ENCODE measurements around the gene PPIL1. TPM values are rescaled to one million over a fixed set of nuclear protein-coding genes. Genes with fewer than 3 reads are reported as not detected.

The PPIL1 gene
- total and polyA plus RNA-seq, 10 of the 15 experiments (the other 5 are each of a cell fraction or from before 2014, with no cell fraction given) = 39.5 to 95.8 (median 70.5) TPM

- TF ChIP-seq, protein P1, sequence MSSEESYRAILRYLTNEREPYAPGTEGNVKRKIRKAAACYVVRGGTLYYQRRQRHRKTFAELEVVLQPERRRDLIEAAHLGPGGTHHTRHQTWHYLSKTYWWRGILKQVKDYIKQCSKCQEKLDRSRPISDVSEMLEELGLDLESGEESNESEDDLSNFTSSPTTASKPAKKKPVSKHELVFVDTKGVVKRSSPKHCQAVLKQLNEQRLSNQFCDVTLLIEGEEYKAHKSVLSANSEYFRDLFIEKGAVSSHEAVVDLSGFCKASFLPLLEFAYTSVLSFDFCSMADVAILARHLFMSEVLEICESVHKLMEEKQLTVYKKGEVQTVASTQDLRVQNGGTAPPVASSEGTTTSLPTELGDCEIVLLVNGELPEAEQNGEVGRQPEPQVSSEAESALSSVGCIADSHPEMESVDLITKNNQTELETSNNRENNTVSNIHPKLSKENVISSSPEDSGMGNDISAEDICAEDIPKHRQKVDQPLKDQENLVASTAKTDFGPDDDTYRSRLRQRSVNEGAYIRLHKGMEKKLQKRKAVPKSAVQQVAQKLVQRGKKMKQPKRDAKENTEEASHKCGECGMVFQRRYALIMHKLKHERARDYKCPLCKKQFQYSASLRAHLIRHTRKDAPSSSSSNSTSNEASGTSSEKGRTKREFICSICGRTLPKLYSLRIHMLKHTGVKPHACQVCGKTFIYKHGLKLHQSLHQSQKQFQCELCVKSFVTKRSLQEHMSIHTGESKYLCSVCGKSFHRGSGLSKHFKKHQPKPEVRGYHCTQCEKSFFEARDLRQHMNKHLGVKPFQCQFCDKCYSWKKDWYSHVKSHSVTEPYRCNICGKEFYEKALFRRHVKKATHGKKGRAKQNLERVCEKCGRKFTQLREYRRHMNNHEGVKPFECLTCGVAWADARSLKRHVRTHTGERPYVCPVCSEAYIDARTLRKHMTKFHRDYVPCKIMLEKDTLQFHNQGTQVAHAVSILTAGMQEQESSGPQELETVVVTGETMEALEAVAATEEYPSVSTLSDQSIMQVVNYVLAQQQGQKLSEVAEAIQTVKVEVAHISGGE (CRISPR knock-in tag; IDR thresholded peaks at IDR 0.05) = no peak
- TF ChIP-seq NRF1 (conservative IDR thresholded peaks at IDR 0.05; ENCODE audit: low read depth, low read length) (no peak), SUPT20H (IDR thresholded peaks at IDR 0.05; ENCODE audit: borderline replicate concordance, control insufficient read depth, low read depth, low read length) (no peak), NFIC (IDR thresholded peaks at IDR 0.05; ENCODE audit: low read depth, low read length) (no peak), ATF7 (IDR thresholded peaks at IDR 0.05; ENCODE audit: low read depth) (no peak), HSF1 (IDR thresholded peaks at IDR 0.05; ENCODE audit: low read depth, low read length) (no peak)
These were observed 1.5 kb downstream of the PPIL1 start (continued) for GRCh38 chr6:36873115-36873514.

DNA sequence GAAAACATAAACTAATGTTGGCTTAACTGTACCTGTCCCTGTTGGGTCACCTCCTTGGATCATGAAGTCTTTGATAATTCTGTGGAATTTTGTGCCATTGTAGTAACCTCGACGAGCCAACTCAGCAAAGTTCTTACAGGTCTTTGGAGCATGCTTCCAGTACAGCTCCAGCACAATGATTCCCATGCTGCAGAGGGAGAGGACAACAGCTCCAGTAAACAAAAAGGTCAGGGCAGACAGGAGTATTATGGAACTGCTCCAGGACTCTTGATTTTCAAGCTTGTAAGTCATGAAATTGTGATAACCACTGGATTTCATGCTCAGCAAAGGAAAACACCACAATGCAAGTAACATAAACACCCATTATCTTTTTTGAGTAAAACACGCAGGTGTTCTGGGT is 2.9 kb downstream of the PPIL1 start:
- H2AFZ ChIP-seq (ENCODE audit: control insufficient read depth, low read depth, low read length) = no peak overlapping the region
- H3K4me3 ChIP-seq = no peak overlapping the region
- peaks cover 32% of the 10 kb centered on the region for H3K79me2 ChIP-seq (ENCODE audit: control insufficient read depth, insufficient read depth, low read length)
- ATAC-seq = no peak
- intact Hi-C loops (cut with micrococcal nuclease; ENCODE audit: unreplicated experiment) = no loop called here
- no peaks in the 10 kb centered on the region; a peak in 1 of 4 replicates for H3K36me3 ChIP-seq (ENCODE audit: control insufficient read depth in 2 of 2, insufficient read depth in 2 of 2, low read length in 1 of 2)
- H3K9ac ChIP-seq (ENCODE audit: control insufficient read depth, insufficient read depth, low read length) = no peak overlapping the region
- POLR2A ChIA-PET = interaction anchor here (0.6 to 1.2 kb wide), 2 partner anchors 11 to 141 kb away, joined by 3 to 4 read pairs; no protein-coding TSS in a partner anchor
- 94% methylated on average over 3 of the region's 3 CpGs for WGBS (ENCODE audit: insufficient coverage, insufficient replicate concordance, low lambda C conversion rate, missing lambda C conversion rate)
- in situ Hi-C loops (cut with MboI) = no loop called here
- no TSS peak for BruUV-seq (replicated peaks)
- peaks cover 6% of the 10 kb centered on the region; the same call in 1 of the 2 replicates for H3K4me1 ChIP-seq (ENCODE audit: control insufficient read depth, insufficient read depth, low read length)
- H3K27ac ChIP-seq (ENCODE audit: control insufficient read depth, insufficient read depth) = no peak overlapping the region
- no peak for FAIRE-seq
- RAD21 ChIA-PET (ENCODE audit: unreplicated experiment) = interaction anchor here (1.2 to 1.3 kb wide), 2 partner anchors 112 to 146 kb away, joined by 3 to 4 read pairs; no protein-coding TSS in a partner anchor
- SMC1A ChIA-PET (ENCODE audit: uncharacterized antibody, unreplicated experiment) = interaction anchor here (0.9 to 1.7 kb wide), 5 partner anchors 11 to 148 kb away, joined by 3 to 5 read pairs (median 4); partner anchors contain the start of gene C6orf89
- no peaks in the 10 kb centered on the region for H3K27me3 ChIP-seq (replicated peaks in 1 of 2; ENCODE audit: control insufficient read depth in 2 of 2, insufficient read depth in 2 of 2, low read length in 1 of 2)
- no peaks in the 10 kb centered on the region for H3K9me3 ChIP-seq (replicated peaks; ENCODE audit: control insufficient read depth, insufficient read depth, low read length)
- CTCF ChIA-PET = interaction anchor here (0.7 to 8.2 kb wide), 8 partner anchors 9 to 147 kb away, joined by 3 to 93 read pairs (median 8); partner anchors contain the start of genes C6orf89 and FGD2
- no peaks in the 10 kb centered on the region for H4K20me1 ChIP-seq (ENCODE audit: control insufficient read depth, insufficient read depth)
- no peak for DNase-seq (ENCODE audit: low read depth, low spot score)
- no peak overlapping the region for H3K4me2 ChIP-seq (ENCODE audit: control insufficient read depth, insufficient read depth)
- TF ChIP-seq NFYA (IDR thresholded peaks at IDR 0.05; ENCODE audit: borderline replicate concordance, low read depth, low read length) (no peak), RBBP5 (conservative IDR thresholded peaks at IDR 0.05) (no peak), EP300 (IDR thresholded peaks at IDR 0.05; ENCODE audit: borderline replicate concordance in 1 of 2, control insufficient read depth in 1 of 2, low read depth in 2 of 2, low read length in 2 of 2) (no peak), ZNF217 (IDR thresholded peaks at IDR 0.05) (no peak), SP1 (IDR thresholded peaks at IDR 0.05; ENCODE audit: low read depth, low read length) (no peak), SREBF2 (IDR thresholded peaks at IDR 0.05; ENCODE audit: low read length) (no peak), CTCF (IDR thresholded peaks at IDR 0.05 in 2 of 3, conservative IDR thresholded peaks at IDR 0.05 in 1 of 3; ENCODE audit: control insufficient read depth in 2 of 3, extremely low read depth in 1 of 3, insufficient read depth in 1 of 3, low read depth in 3 of 3, low read length in 3 of 3) (no peak), MYB (IDR thresholded peaks at IDR 0.05; ENCODE audit: borderline replicate concordance, low read depth, low read length) (no peak), RELA (IDR thresholded peaks at IDR 0.05; ENCODE audit: borderline replicate concordance, partially characterized antibody) (no peak), TARDBP (IDR thresholded peaks at IDR 0.05; ENCODE audit: borderline replicate concordance) (no peak), STAT1 (conservative IDR thresholded peaks at IDR 0.05) (no peak)

Measured in GM12878 (cell line).